ENCODE results near the gene MNS1.
A peak's percentile ranks its signal among the peaks of the same experiment; 100 is the strongest.

Gene MNS1

GRCh38 chr15:56459096-56459495 is 5.8 kb downstream of the MNS1 start:
- Histone ChIP-seq H3K27ac (replicated peaks; ENCODE audit: low read length) (no peak overlapping the region), H3K4ac (ENCODE audit: low read length) (no peak overlapping the region), H2AK5ac (ENCODE audit: low read depth, low read length) (no peak overlapping the region), H2BK5ac (ENCODE audit: low read length) (no peak overlapping the region), H3K27me3 (ENCODE audit: control insufficient read depth in 3 of 3, insufficient read depth in 3 of 3, low read depth in 1 of 3, low read length in 3 of 3) (no peaks in the 10 kb centered on the region), H2BK15ac (ENCODE audit: low read length) (no peak overlapping the region), H3K4me3 (ENCODE audit: low read length in 2 of 2) (no peak overlapping the region), H3K36me3 (replicated peaks in 1 of 2; ENCODE audit: control insufficient read depth in 2 of 2, insufficient read depth in 2 of 2, low read length in 2 of 2) (no peaks in the 10 kb centered on the region), H3K18ac (ENCODE audit: low read length) (no peak overlapping the region), H2AFZ (ENCODE audit: low read length) (no peak overlapping the region), H3K9ac (ENCODE audit: low read depth, low read length, poor library complexity) (no peak overlapping the region), H3K23ac (ENCODE audit: low read depth, low read length, poor library complexity) (no peak overlapping the region), H3K79me1 (ENCODE audit: low read depth, low read length) (no peaks in the 10 kb centered on the region), H3K9me3 (replicated peaks in 1 of 2; ENCODE audit: control insufficient read depth in 2 of 2, insufficient read depth in 1 of 2, low read depth in 1 of 2, low read length in 2 of 2) (no peaks in the 10 kb centered on the region), H3K4me2 (ENCODE audit: insufficient read depth, low read length, poor library complexity, severe bottlenecking) (no peak overlapping the region), H3K4me1 (ENCODE audit: control insufficient read depth in 2 of 2, insufficient read depth in 1 of 2, low read depth in 1 of 2, low read length in 2 of 2) (peaks cover 0 to 1% of the 10 kb centered on the region in 2 donors), H2BK12ac (ENCODE audit: low read length) (no peak overlapping the region), H2BK120ac (ENCODE audit: low read depth, low read length) (no peak overlapping the region), H3K14ac (ENCODE audit: low read length) (no peak overlapping the region), H4K8ac (ENCODE audit: low read depth, low read length) (no peak overlapping the region), H4K91ac (ENCODE audit: low read depth, low read length, poor library complexity) (no peak overlapping the region)
- DNase-seq (ENCODE audit: low spot score), result no peak
- no CpG with 5 or more reads among the region's 2 CpGs for WGBS, 2 donors (ENCODE audit: extremely low coverage in 2 of 2, insufficient read length in 2 of 2, insufficient replicate concordance in 1 of 2)

GRCh38 chr15:56456229-56456628 is 8.7 kb downstream of the MNS1 start:
- Histone ChIP-seq H3K14ac (ENCODE audit: low read length) (no peak overlapping the region), H4K8ac (ENCODE audit: low read depth, low read length) (no peak overlapping the region), H3K18ac (ENCODE audit: low read length) (no peak overlapping the region), H2BK120ac (ENCODE audit: low read depth, low read length) (no peak overlapping the region), H3K4me2 (ENCODE audit: insufficient read depth, low read length, poor library complexity, severe bottlenecking) (no peak overlapping the region), H2BK5ac (ENCODE audit: low read length) (no peak overlapping the region), H3K36me3 (replicated peaks in 1 of 2; ENCODE audit: control insufficient read depth in 2 of 2, insufficient read depth in 2 of 2, low read length in 2 of 2) (peaks cover 0 to 2% of the 10 kb centered on the region in 2 donors), H3K23ac (ENCODE audit: low read depth, low read length, poor library complexity) (no peak overlapping the region), H3K9me3 (replicated peaks in 1 of 2; ENCODE audit: control insufficient read depth in 2 of 2, insufficient read depth in 1 of 2, low read depth in 1 of 2, low read length in 2 of 2) (no peaks in the 10 kb centered on the region), H3K4ac (ENCODE audit: low read length) (no peak overlapping the region), H3K9ac (ENCODE audit: low read depth, low read length, poor library complexity) (no peak overlapping the region), H2BK15ac (ENCODE audit: low read length) (no peak overlapping the region), H3K4me1 (ENCODE audit: control insufficient read depth in 2 of 2, insufficient read depth in 1 of 2, low read depth in 1 of 2, low read length in 2 of 2) (peaks cover 0 to 1% of the 10 kb centered on the region in 2 donors), H2BK12ac (ENCODE audit: low read length) (no peak overlapping the region), H3K27ac (replicated peaks; ENCODE audit: low read length) (no peak overlapping the region), H3K4me3 (ENCODE audit: low read length in 2 of 2) (no peak overlapping the region), H3K27me3 (ENCODE audit: control insufficient read depth in 3 of 3, insufficient read depth in 3 of 3, low read depth in 1 of 3, low read length in 3 of 3) (no peaks in the 10 kb centered on the region), H4K91ac (ENCODE audit: low read depth, low read length, poor library complexity) (no peak overlapping the region), H2AFZ (ENCODE audit: low read length) (no peak overlapping the region), H3K79me1 (ENCODE audit: low read depth, low read length) (no peaks in the 10 kb centered on the region), H2AK5ac (ENCODE audit: low read depth, low read length) (no peak overlapping the region)
- no CpG with 5 or more reads among the region's 3 CpGs for WGBS, 2 donors (ENCODE audit: extremely low coverage in 2 of 2, insufficient read length in 2 of 2, insufficient replicate concordance in 1 of 2)
- DNase-seq (ENCODE audit: low spot score), result no peak

DNA sequence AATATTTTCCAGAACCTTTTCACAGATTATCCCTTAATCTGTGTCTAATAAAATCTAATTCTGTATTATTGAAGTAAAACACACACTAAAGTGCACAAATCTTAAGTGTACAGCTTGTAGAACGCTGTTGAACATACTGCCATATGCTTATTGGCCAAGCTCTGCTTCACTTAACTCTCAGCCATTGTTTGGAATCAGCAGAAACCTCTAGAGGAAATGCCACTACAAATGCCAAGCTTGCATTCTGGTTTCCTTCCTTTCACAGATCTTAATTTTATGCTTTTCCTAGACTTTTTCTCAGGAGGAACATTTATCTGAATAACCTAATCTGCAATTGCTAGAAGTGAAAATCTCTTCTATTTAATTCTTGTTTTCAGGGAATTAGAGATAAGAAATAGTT is 10.1 kb downstream of the MNS1 start:
- H3K79me1 ChIP-seq (ENCODE audit: low read depth, low read length), result no peaks in the 10 kb centered on the region
- H4K8ac ChIP-seq (ENCODE audit: low read depth, low read length), result no peak overlapping the region
- DNase-seq (ENCODE audit: low spot score), result no peak
- no peak overlapping the region for H3K9ac ChIP-seq (ENCODE audit: low read depth, low read length, poor library complexity)
- H2BK120ac ChIP-seq (ENCODE audit: low read depth, low read length), result no peak overlapping the region
- WGBS, 2 donors (ENCODE audit: extremely low coverage in 2 of 2, insufficient read length in 2 of 2, insufficient replicate concordance in 1 of 2), result no CpG with 5 or more reads among the region's 1 CpG
- H3K18ac ChIP-seq (ENCODE audit: low read length), result no peak overlapping the region
- H2BK15ac ChIP-seq (ENCODE audit: low read length), result no peak overlapping the region
- H2AK5ac ChIP-seq (ENCODE audit: low read depth, low read length), result no peak overlapping the region
- H3K4me2 ChIP-seq (ENCODE audit: insufficient read depth, low read length, poor library complexity, severe bottlenecking), result no peak overlapping the region
- H2BK12ac ChIP-seq (ENCODE audit: low read length), result no peak overlapping the region
- H3K4ac ChIP-seq (ENCODE audit: low read length), result no peak overlapping the region
- no peak overlapping the region for H3K14ac ChIP-seq (ENCODE audit: low read length)
- H3K23ac ChIP-seq (ENCODE audit: low read depth, low read length, poor library complexity), result no peak overlapping the region
- no peaks in the 10 kb centered on the region for H3K9me3 ChIP-seq (replicated peaks in 1 of 2; ENCODE audit: control insufficient read depth in 2 of 2, insufficient read depth in 1 of 2, low read depth in 1 of 2, low read length in 2 of 2)
- H4K91ac ChIP-seq (ENCODE audit: low read depth, low read length, poor library complexity), result no peak overlapping the region
- no peaks in the 10 kb centered on the region for H3K4me1 ChIP-seq (ENCODE audit: control insufficient read depth in 2 of 2, insufficient read depth in 1 of 2, low read depth in 1 of 2, low read length in 2 of 2)
- H3K27me3 ChIP-seq (ENCODE audit: control insufficient read depth in 3 of 3, insufficient read depth in 3 of 3, low read depth in 1 of 3, low read length in 3 of 3), result no peaks in the 10 kb centered on the region
- no peak overlapping the region for H2BK5ac ChIP-seq (ENCODE audit: low read length)
- H3K27ac ChIP-seq (replicated peaks; ENCODE audit: low read length), result no peak overlapping the region
- H3K4me3 ChIP-seq (ENCODE audit: low read length in 2 of 2), result no peak overlapping the region
- peak overlapping the region; percentile 11 for H2AFZ ChIP-seq (ENCODE audit: low read length)
- peaks cover 0 to 2% of the 10 kb centered on the region in 2 donors for H3K36me3 ChIP-seq (replicated peaks in 1 of 2; ENCODE audit: control insufficient read depth in 2 of 2, insufficient read depth in 2 of 2, low read length in 2 of 2)

GRCh38 chr15:56445746-56446145 is 19.2 kb downstream of the MNS1 start:
- Histone ChIP-seq H2AFZ (ENCODE audit: low read length) (no peak overlapping the region), H3K4me3 (ENCODE audit: low read length in 2 of 2) (no peak overlapping the region), H2BK12ac (ENCODE audit: low read length) (no peak overlapping the region), H3K4ac (ENCODE audit: low read length) (no peak overlapping the region), H3K23ac (ENCODE audit: low read depth, low read length, poor library complexity) (no peak overlapping the region), H3K9me3 (replicated peaks in 1 of 2; ENCODE audit: control insufficient read depth in 2 of 2, insufficient read depth in 1 of 2, low read depth in 1 of 2, low read length in 2 of 2) (no peaks in the 10 kb centered on the region), H2BK15ac (ENCODE audit: low read length) (no peak overlapping the region), H2AK5ac (ENCODE audit: low read depth, low read length) (no peak overlapping the region), H4K91ac (ENCODE audit: low read depth, low read length, poor library complexity) (no peak overlapping the region), H3K4me1 (ENCODE audit: control insufficient read depth in 2 of 2, insufficient read depth in 1 of 2, low read depth in 1 of 2, low read length in 2 of 2) (no peaks in the 10 kb centered on the region), H2BK120ac (ENCODE audit: low read depth, low read length) (no peak overlapping the region), H3K4me2 (ENCODE audit: insufficient read depth, low read length, poor library complexity, severe bottlenecking) (no peak overlapping the region), H2BK5ac (ENCODE audit: low read length) (no peak overlapping the region), H3K27me3 (ENCODE audit: control insufficient read depth in 3 of 3, insufficient read depth in 3 of 3, low read depth in 1 of 3, low read length in 3 of 3) (no peaks in the 10 kb centered on the region), H3K18ac (ENCODE audit: low read length) (no peak overlapping the region), H3K79me1 (ENCODE audit: low read depth, low read length) (no peaks in the 10 kb centered on the region), H3K36me3 (replicated peaks in 1 of 2; ENCODE audit: control insufficient read depth in 2 of 2, insufficient read depth in 2 of 2, low read length in 2 of 2) (no peaks in the 10 kb centered on the region), H4K8ac (ENCODE audit: low read depth, low read length) (no peak overlapping the region), H3K9ac (ENCODE audit: low read depth, low read length, poor library complexity) (no peak overlapping the region), H3K27ac (replicated peaks; ENCODE audit: low read length) (no peak overlapping the region), H3K14ac (ENCODE audit: low read length) (no peak overlapping the region)
- no CpG with 5 or more reads among the region's 5 CpGs for WGBS, 2 donors (ENCODE audit: extremely low coverage in 2 of 2, insufficient read length in 2 of 2, insufficient replicate concordance in 1 of 2)
- DNase-seq (ENCODE audit: low spot score), result no peak
